Measurements from ENCODE around the gene PLCL2.
"Not testable (repeated sequence)": the region's sequence is repeated elsewhere in the genome, so short reads cannot be mapped to it uniquely, and the experiment has no call there.

PLCL2 gene

DNA sequence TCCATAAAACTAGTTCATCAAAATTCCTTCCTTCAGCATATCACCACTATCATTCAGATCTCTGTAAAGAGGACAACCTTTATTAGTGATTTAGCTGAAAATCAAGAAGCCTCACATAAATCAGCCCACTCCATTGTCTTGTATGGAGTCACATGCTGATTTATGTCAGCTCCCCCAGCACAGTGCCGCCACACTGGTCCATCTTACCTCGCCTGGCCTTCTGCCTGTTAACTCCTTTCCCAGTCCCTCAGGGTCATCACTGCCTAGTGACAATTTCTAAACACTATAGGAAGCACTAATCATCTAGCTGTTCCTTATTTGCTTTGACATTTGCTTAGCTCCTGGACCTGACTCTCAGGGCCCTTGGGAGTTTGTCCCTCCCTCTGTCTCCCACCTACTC is 75.4 kb downstream of the PLCL2 start:
- FAIRE-seq = no peak
- DNase-seq (ENCODE audit: insufficient read length, low spot score) = no peak
- TF ChIP-seq POU2F2 (IDR thresholded peaks at IDR 0.05; ENCODE audit: low read depth, low read length) (no peak), SPI1 (IDR thresholded peaks at IDR 0.05; ENCODE audit: low read depth, low read length) (no peak), PAX5 (IDR thresholded peaks at IDR 0.05; ENCODE audit: insufficient read depth, low read length, severe bottlenecking) (no peak), POLR2A (IDR thresholded peaks at IDR 0.05; ENCODE audit: low read depth, low read length) (no peak), TAF1 (IDR thresholded peaks at IDR 0.05; ENCODE audit: low read depth, low read length) (no peak), POLR2AphosphoS5 (IDR thresholded peaks at IDR 0.05; ENCODE audit: low read depth, low read length) (no peak)

DNA sequence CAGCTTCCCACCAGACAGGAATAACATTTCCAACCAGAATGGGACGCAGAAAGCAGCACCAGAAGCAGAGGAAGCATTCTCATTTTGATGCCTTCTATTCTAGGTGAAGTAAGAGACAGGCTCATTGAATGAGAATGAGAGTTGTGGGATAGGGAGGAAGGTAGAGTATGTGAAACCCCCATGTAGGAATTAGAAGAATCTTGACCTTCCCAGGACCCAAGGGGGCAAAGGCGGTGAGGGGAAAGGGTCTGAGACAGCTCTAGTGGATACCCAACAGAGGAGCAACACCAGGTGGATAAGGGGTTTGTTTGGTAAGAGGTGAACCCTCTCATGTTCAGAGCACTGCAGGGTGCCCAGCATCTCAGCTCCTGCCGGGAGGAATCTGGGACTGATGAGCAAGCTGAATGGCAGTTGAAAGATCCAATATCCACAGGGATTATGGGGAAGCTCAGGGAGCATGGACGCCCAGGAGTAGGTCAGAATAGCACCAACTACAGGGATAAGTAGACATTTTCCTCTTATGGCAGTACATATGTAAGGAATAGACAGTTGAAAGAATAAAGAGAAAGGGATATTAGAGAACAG is 77.0 kb downstream of the PLCL2 start:
- no peak for TF ChIP-seq POLR2AphosphoS5 (IDR thresholded peaks at IDR 0.05; ENCODE audit: low read depth, low read length)
- TF ChIP-seq POU2F2 (IDR thresholded peaks at IDR 0.05; ENCODE audit: low read depth, low read length) = no peak
- TF ChIP-seq TAF1 (IDR thresholded peaks at IDR 0.05; ENCODE audit: low read depth, low read length) = no peak
- no peak for DNase-seq (ENCODE audit: insufficient read length, low spot score)
- peak; percentile 23 for FAIRE-seq

- TF ChIP-seq TAF1 (IDR thresholded peaks at IDR 0.05; ENCODE audit: low read depth, low read length) (no peak), POLR2AphosphoS5 (IDR thresholded peaks at IDR 0.05; ENCODE audit: low read depth, low read length) (no peak), POLR2A (IDR thresholded peaks at IDR 0.05; ENCODE audit: low read depth, low read length) (no peak), SPI1 (IDR thresholded peaks at IDR 0.05; ENCODE audit: low read depth, low read length) (no peak), PAX5 (IDR thresholded peaks at IDR 0.05; ENCODE audit: insufficient read depth, low read length, severe bottlenecking) (no peak), POU2F2 (IDR thresholded peaks at IDR 0.05; ENCODE audit: low read depth, low read length) (no peak)
- no peak for DNase-seq (ENCODE audit: insufficient read length, low spot score)
- no peak for FAIRE-seq
Measured at GRCh38 chr3:16975083-16975482, 90.3 kb downstream of the PLCL2 start.

DNA sequence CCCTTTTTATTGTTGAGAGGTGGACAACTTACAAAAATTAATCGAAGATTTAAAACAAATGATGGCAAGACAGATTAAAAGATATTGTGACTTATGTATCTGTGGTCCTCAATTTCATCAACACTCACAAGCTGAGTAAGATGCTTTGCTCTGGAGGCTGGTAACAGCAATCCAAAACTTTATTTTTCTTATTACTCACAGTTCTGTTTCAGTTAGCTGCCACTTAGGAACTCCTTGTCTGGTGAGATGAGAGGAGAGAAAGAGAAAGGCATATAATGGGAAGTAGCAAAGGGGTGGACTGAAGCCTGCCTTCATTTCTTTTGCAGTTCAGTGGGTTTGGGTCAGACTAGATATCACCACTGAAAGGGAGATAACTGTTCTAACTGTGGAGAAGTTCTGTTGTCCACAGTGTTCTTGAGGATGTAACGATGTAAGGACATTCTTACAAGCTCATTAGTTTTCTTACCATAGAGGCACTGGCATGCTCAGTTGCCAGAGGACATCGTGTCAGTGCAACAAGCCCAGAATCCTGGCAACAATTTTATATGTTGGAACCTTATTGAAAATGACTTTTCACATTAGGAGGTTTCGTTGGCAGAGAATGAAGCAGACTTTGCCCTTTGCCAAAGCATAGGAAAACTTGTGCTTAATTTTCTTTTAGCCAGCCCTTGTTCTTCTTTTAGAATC is 93.6 kb downstream of the PLCL2 start:
- FAIRE-seq = no peak
- TF ChIP-seq TAF1 (IDR thresholded peaks at IDR 0.05; ENCODE audit: low read depth, low read length) (no peak), PAX5 (IDR thresholded peaks at IDR 0.05; ENCODE audit: insufficient read depth, low read length, severe bottlenecking) (no peak), SPI1 (IDR thresholded peaks at IDR 0.05; ENCODE audit: low read depth, low read length) (no peak), POU2F2 (IDR thresholded peaks at IDR 0.05; ENCODE audit: low read depth, low read length) (no peak)
- DNase-seq (ENCODE audit: insufficient read length, low spot score) = no peak

GRCh38 chr3:16978921-16979271 is 94.1 kb downstream of the PLCL2 start:
- no peak for FAIRE-seq
- no peak for TF ChIP-seq POLR2AphosphoS5 (IDR thresholded peaks at IDR 0.05; ENCODE audit: low read depth, low read length)
- TF ChIP-seq TAF1 (IDR thresholded peaks at IDR 0.05; ENCODE audit: low read depth, low read length) = no peak
- no peak for TF ChIP-seq POU2F2 (IDR thresholded peaks at IDR 0.05; ENCODE audit: low read depth, low read length)
- no peak for TF ChIP-seq SPI1 (IDR thresholded peaks at IDR 0.05; ENCODE audit: low read depth, low read length)
- no peak for TF ChIP-seq PAX5 (IDR thresholded peaks at IDR 0.05; ENCODE audit: insufficient read depth, low read length, severe bottlenecking)
- no peak for TF ChIP-seq POLR2A (IDR thresholded peaks at IDR 0.05; ENCODE audit: low read depth, low read length)
- DNase-seq (ENCODE audit: insufficient read length, low spot score) = no peak

DNA sequence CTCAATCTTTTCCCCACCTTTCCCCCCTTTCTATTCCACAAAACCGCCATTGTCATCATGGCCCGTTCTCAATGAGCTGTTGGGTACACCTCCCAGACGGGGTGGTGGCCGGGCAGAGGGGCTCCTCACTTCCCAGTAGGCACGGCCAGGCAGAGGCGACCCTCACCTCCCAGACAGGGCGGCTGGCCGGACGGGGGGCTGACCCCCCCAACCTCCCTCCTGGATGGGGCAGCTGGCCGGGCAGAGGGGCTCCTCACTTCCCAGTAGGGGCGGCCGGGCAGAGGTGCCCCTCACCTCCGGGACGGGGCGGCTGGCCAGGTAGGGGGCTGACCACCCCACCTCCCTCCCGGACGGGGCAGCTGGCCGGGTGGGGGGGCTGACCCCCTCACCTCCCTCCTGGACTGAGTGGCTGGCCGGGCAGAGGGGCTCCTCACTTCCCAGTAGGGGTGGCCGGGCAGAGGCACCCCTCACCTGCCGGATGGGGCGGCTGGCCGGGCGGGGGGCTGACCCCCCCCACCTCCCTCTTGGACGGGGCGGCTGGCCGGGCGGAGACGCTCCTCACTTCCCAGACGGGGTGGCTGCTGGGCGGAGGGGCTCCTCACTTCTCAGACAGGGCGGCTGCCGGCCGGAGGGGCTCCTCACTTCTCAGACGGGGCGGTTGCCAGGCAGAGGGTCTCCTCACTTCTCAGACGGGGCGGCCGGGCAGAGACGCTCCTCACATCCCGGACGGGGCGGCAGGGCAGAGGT is 95.2 kb downstream of the PLCL2 start:
- not testable (repeated sequence) for FAIRE-seq; DNase-seq (ENCODE audit: insufficient read length, low spot score)

- not testable (repeated sequence) for FAIRE-seq; DNase-seq (ENCODE audit: insufficient read length, low spot score)
Measured at GRCh38 chr3:16980526-16980925, 95.8 kb downstream of the PLCL2 start.

- TF ChIP-seq SPI1 (IDR thresholded peaks at IDR 0.05; ENCODE audit: low read depth, low read length) = no peak
- no peak for TF ChIP-seq TAF1 (IDR thresholded peaks at IDR 0.05; ENCODE audit: low read depth, low read length)
- TF ChIP-seq POU2F2 (IDR thresholded peaks at IDR 0.05; ENCODE audit: low read depth, low read length) = no peak
- TF ChIP-seq PAX5 (IDR thresholded peaks at IDR 0.05; ENCODE audit: insufficient read depth, low read length, severe bottlenecking) = no peak
- no peak for TF ChIP-seq POLR2A (IDR thresholded peaks at IDR 0.05; ENCODE audit: low read depth, low read length)
- no peak for TF ChIP-seq POLR2AphosphoS5 (IDR thresholded peaks at IDR 0.05; ENCODE audit: low read depth, low read length)
- DNase-seq (ENCODE audit: insufficient read length, low spot score) (no peak), FAIRE-seq (no peak)
Measured at GRCh38 chr3:16982460-16982859, 97.7 kb downstream of the PLCL2 start.

- FAIRE-seq = no peak
- no peak for DNase-seq (ENCODE audit: insufficient read length, low spot score)
- TF ChIP-seq POU2F2 (IDR thresholded peaks at IDR 0.05; ENCODE audit: low read depth, low read length) (no peak), POLR2A (IDR thresholded peaks at IDR 0.05; ENCODE audit: low read depth, low read length) (no peak), TAF1 (IDR thresholded peaks at IDR 0.05; ENCODE audit: low read depth, low read length) (no peak)
Measured at GRCh38 chr3:16985608-16986007, 100.9 kb downstream of the PLCL2 start.

DNA sequence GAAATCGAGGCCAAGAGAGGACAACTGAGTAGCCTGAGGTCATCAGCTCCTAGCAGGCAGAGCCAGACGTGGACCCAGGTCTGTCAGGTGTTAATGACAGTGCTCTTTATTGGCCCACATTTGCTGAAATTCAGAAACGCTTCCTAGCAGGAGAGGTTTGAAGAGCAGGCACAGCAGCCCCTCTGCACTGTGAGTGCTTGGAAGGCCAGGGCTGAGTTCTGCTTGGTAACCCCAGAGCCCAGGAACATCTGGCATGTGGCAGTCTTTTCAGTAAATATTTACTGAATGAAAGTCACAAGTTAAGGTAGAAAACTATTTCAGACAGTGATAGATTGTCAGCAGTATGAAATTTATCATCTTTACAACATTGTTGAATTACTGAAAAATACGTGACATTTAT is 102.4 kb downstream of the PLCL2 start:
- FAIRE-seq (no peak), DNase-seq (ENCODE audit: insufficient read length, low spot score) (no peak)
- TF ChIP-seq PAX5 (IDR thresholded peaks at IDR 0.05; ENCODE audit: insufficient read depth, low read length, severe bottlenecking) = no peak
- no peak for TF ChIP-seq TAF1 (IDR thresholded peaks at IDR 0.05; ENCODE audit: low read depth, low read length)
- TF ChIP-seq POU2F2 (IDR thresholded peaks at IDR 0.05; ENCODE audit: low read depth, low read length) = no peak
- no peak for TF ChIP-seq POLR2AphosphoS5 (IDR thresholded peaks at IDR 0.05; ENCODE audit: low read depth, low read length)
- no peak for TF ChIP-seq SPI1 (IDR thresholded peaks at IDR 0.05; ENCODE audit: low read depth, low read length)
- no peak for TF ChIP-seq POLR2A (IDR thresholded peaks at IDR 0.05; ENCODE audit: low read depth, low read length)
